Measurements from ENCODE around the gene ZNF488. TPM values are rescaled to one million over a fixed set of nuclear protein-coding genes. Genes with fewer than 3 reads are reported as not detected.

The ZNF488 gene
- total and polyA plus RNA-seq, 9 donors: 0.15 to 0.57 (median 0.25) TPM

- Histone ChIP-seq H3K36me3 (no peaks in the 10 kb centered on the region), H3K27me3 (no peaks in the 10 kb centered on the region), H3K9me3 (no peaks in the 10 kb centered on the region), H3K4me3 (no peak overlapping the region), H3K4me1 (ENCODE audit: insufficient read depth) (no peaks in the 10 kb centered on the region), H3K27ac (no peak overlapping the region)
- TF ChIP-seq POLR2A (IDR thresholded peaks at IDR 0.05) (no peak), EP300 (IDR thresholded peaks at IDR 0.05) (no peak), CTCF (IDR thresholded peaks at IDR 0.05) (no peak)
- DNase-seq: peak in 1 of 5 donors; percentile 3
- intact Hi-C loops (cut with DNase I): no loop called here
- WGBS, 3 donors: 67 to 90% (median 84%) methylated on average over 9 of the region's 9 CpGs
Measured at GRCh38 chr10:47369251-47369894, 14.7 kb downstream of the ZNF488 start.

GRCh38 chr10:47368431-47369180, 15.5 kb downstream of the ZNF488 start:
- Histone ChIP-seq H3K4me3 (no peak overlapping the region), H3K4me1 (ENCODE audit: insufficient read depth) (no peaks in the 10 kb centered on the region), H3K27me3 (no peaks in the 10 kb centered on the region), H3K27ac (no peak overlapping the region), H3K9me3 (no peaks in the 10 kb centered on the region), H3K36me3 (no peaks in the 10 kb centered on the region)
- no peak for TF ChIP-seq POLR2A (IDR thresholded peaks at IDR 0.05)
- TF ChIP-seq CTCF (IDR thresholded peaks at IDR 0.05): no peak
- no peak for TF ChIP-seq EP300 (IDR thresholded peaks at IDR 0.05)
- DNase-seq: peak in 1 of 5 donors; percentile 2
- intact Hi-C loops (cut with DNase I): no loop called here
- 93 to 96% (median 93%) methylated on average over 21 to 24 of the region's 24 CpGs for WGBS, 3 donors

GRCh38 chr10:47367646-47368045, 16.4 kb downstream of the ZNF488 start:
- intact Hi-C loops (cut with DNase I): no loop called here
- Histone ChIP-seq H3K4me3 (no peak overlapping the region), H3K4me1 (ENCODE audit: insufficient read depth) (no peaks in the 10 kb centered on the region), H3K27ac (no peak overlapping the region), H3K36me3 (no peaks in the 10 kb centered on the region), H3K9me3 (no peaks in the 10 kb centered on the region), H3K27me3 (no peaks in the 10 kb centered on the region)
- DNase-seq: no peak
- WGBS, 3 donors: 88 to 91% (median 91%) methylated on average over 11 of the region's 11 CpGs
- TF ChIP-seq EP300 (IDR thresholded peaks at IDR 0.05) (no peak), CTCF (IDR thresholded peaks at IDR 0.05) (no peak), POLR2A (IDR thresholded peaks at IDR 0.05) (no peak)

GRCh38 chr10:47366731-47367460, 17.2 kb downstream of the ZNF488 start:
- H3K4me1 ChIP-seq (ENCODE audit: insufficient read depth): no peaks in the 10 kb centered on the region
- DNase-seq: no peak
- intact Hi-C loops (cut with DNase I): no loop called here
- no peaks in the 10 kb centered on the region for H3K36me3 ChIP-seq
- H3K27ac ChIP-seq: no peak overlapping the region
- H3K27me3 ChIP-seq: no peaks in the 10 kb centered on the region
- 87 to 95% (median 90%) methylated on average over 8 of the region's 8 CpGs for WGBS, 3 donors
- TF ChIP-seq POLR2A (IDR thresholded peaks at IDR 0.05): no peak
- TF ChIP-seq CTCF (IDR thresholded peaks at IDR 0.05): no peak
- no peak for TF ChIP-seq EP300 (IDR thresholded peaks at IDR 0.05)
- no peak overlapping the region for H3K4me3 ChIP-seq
- no peaks in the 10 kb centered on the region for H3K9me3 ChIP-seq

Measured in ovary (tissue), 9 donors.